H1 (cell line): ENCODE data around the gene CNNM4.

Experiments
- CTCF ChIP-seq, 3 experiments: IDR thresholded peaks; 1 replicate in 2 of 3; 2 replicates in 1 of 3; pipeline versions ENCODE4 v1.5.1 to v1.6.1; 2011; ENCODE audit warnings: low read length in 3 of 3, mild to moderate bottlenecking in 3 of 3, inconsistent platforms in 2 of 3, low read depth in 1 of 3, moderate library complexity in 1 of 3; ENCODE audit not compliant: insufficient read depth in 1 of 3; ENCODE audit errors: control extremely low read depth in 1 of 3
- EZH2 ChIP-seq: fragments of 200-600 bp; sonication (generic); IDR thresholded peaks from 2 replicates; pipeline ENCODE4 v1.7.1; 2012; ENCODE audit warnings: low read depth, mild to moderate bottlenecking, moderate library complexity, low read length, inconsistent platforms; ENCODE audit not compliant: severe bottlenecking
- HDAC6 ChIP-seq: IDR thresholded peaks from one replicate; pipeline ENCODE4 v1.7.1; 2012; ENCODE audit warnings: low read depth, mild to moderate bottlenecking, inconsistent platforms, low read length, moderate library complexity

- TF ChIP-seq EZH2 = no peak
- TF ChIP-seq CTCF (IDR thresholded peaks at IDR 0.05; ENCODE audit: control extremely low read depth in 1 of 3, insufficient read depth in 1 of 3, low read depth in 1 of 3, low read length in 3 of 3) = no peak
- TF ChIP-seq HDAC6 = no peak
Measured at GRCh38 chr2:96783388-96783787, 22.7 kb downstream of the CNNM4 start.
